Measurements from ENCODE around the gene PLCB1.

The PLCB1 gene

GRCh38 chr20:8646033-8646441, 514.0 kb downstream of the PLCB1 start:
- H3K4me1 Mint-ChIP-seq = peaks cover 4% of the 10 kb centered on the region
- H3K27me3 Mint-ChIP-seq (ENCODE audit: low read depth, poor library complexity) = no peaks in the 10 kb centered on the region
- no peak for DNase-seq
- no peak overlapping the region for H3K4me3 Mint-ChIP-seq
- TF ChIP-seq CTCF (IDR thresholded peaks at IDR 0.05) = no peak
- H3K9me3 Mint-ChIP-seq = peaks cover 12% of the 10 kb centered on the region
- H3K27ac Mint-ChIP-seq = no peak overlapping the region
- peaks cover 58% of the 10 kb centered on the region for H3K36me3 Mint-ChIP-seq (ENCODE audit: low read depth)

GRCh38 chr20:8646716-8647115, 514.6 kb downstream of the PLCB1 start:
- peaks cover 12% of the 10 kb centered on the region for H3K9me3 Mint-ChIP-seq
- H3K27ac Mint-ChIP-seq = peak overlapping the region; percentile 57
- no peak for TF ChIP-seq CTCF (IDR thresholded peaks at IDR 0.05)
- H3K4me1 Mint-ChIP-seq = peaks cover 4% of the 10 kb centered on the region
- H3K36me3 Mint-ChIP-seq (ENCODE audit: low read depth) = peaks cover 64% of the 10 kb centered on the region
- no peak overlapping the region for H3K4me3 Mint-ChIP-seq
- no peak for DNase-seq
- H3K27me3 Mint-ChIP-seq (ENCODE audit: low read depth, poor library complexity) = no peaks in the 10 kb centered on the region

GRCh38 chr20:8647961-8648441, 515.9 kb downstream of the PLCB1 start:
- TF ChIP-seq CTCF (IDR thresholded peaks at IDR 0.05) = no peak
- peak overlapping the region; percentile 74 for H3K27ac Mint-ChIP-seq
- peaks cover 12% of the 10 kb centered on the region for H3K9me3 Mint-ChIP-seq
- H3K36me3 Mint-ChIP-seq (ENCODE audit: low read depth) = peaks cover 63% of the 10 kb centered on the region
- H3K27me3 Mint-ChIP-seq (ENCODE audit: low read depth, poor library complexity) = no peaks in the 10 kb centered on the region
- peaks cover 4% of the 10 kb centered on the region for H3K4me1 Mint-ChIP-seq
- DNase-seq = no peak
- no peak overlapping the region for H3K4me3 Mint-ChIP-seq

- no peak overlapping the region for H3K4me3 Mint-ChIP-seq
- no peak for TF ChIP-seq CTCF (IDR thresholded peaks at IDR 0.05)
- H3K27ac Mint-ChIP-seq = no peak overlapping the region
- no peak for DNase-seq
- peaks cover 58% of the 10 kb centered on the region for H3K36me3 Mint-ChIP-seq (ENCODE audit: low read depth)
- H3K9me3 Mint-ChIP-seq = peaks cover 8% of the 10 kb centered on the region
- no peaks in the 10 kb centered on the region for H3K27me3 Mint-ChIP-seq (ENCODE audit: low read depth, poor library complexity)
- H3K4me1 Mint-ChIP-seq = peaks cover 4% of the 10 kb centered on the region
Observed at GRCh38 chr20:8648466-8648865, 516.4 kb downstream of the PLCB1 start.

- no peaks in the 10 kb centered on the region for H3K27me3 Mint-ChIP-seq (ENCODE audit: low read depth, poor library complexity)
- H3K27ac Mint-ChIP-seq = no peak overlapping the region
- H3K36me3 Mint-ChIP-seq (ENCODE audit: low read depth) = peaks cover 36% of the 10 kb centered on the region
- no peak for TF ChIP-seq CTCF (IDR thresholded peaks at IDR 0.05)
- no peak for DNase-seq
- H3K4me3 Mint-ChIP-seq = no peak overlapping the region
- H3K9me3 Mint-ChIP-seq = peaks cover 7% of the 10 kb centered on the region
- peaks cover 8% of the 10 kb centered on the region for H3K4me1 Mint-ChIP-seq
Observed at GRCh38 chr20:8652396-8652795, 520.3 kb downstream of the PLCB1 start.

- Mint-ChIP-seq H3K27ac (no peak overlapping the region), H3K9me3 (peaks cover 7% of the 10 kb centered on the region), H3K27me3 (ENCODE audit: low read depth, poor library complexity) (no peaks in the 10 kb centered on the region), H3K4me1 (peaks cover 5% of the 10 kb centered on the region), H3K36me3 (ENCODE audit: low read depth) (peaks cover 22% of the 10 kb centered on the region), H3K4me3 (no peak overlapping the region)
- no peak for DNase-seq
- TF ChIP-seq CTCF (IDR thresholded peaks at IDR 0.05) = no peak
Observed at GRCh38 chr20:8654486-8654885, 522.4 kb downstream of the PLCB1 start.
